ENCODE results near the gene ASTN1. TPM values are rescaled to one million over a fixed set of nuclear protein-coding genes. Genes with fewer than 3 reads are reported as not detected.
A peak's percentile ranks its signal among the peaks of the same experiment; 100 is the strongest.

ASTN1 gene
- total and polyA plus RNA-seq, 4 donors = 33.4 to 127 (median 82.8) TPM

GRCh38 chr1:176903474-176903873, 261.0 kb downstream of the ASTN1 start:
- Histone ChIP-seq H3K27me3 (ENCODE audit: control insufficient read depth, insufficient read depth, low read length) (no peaks in the 10 kb centered on the region), H3K4me3 (ENCODE audit: low read depth, low read length) (no peak overlapping the region), H3K4me1 (ENCODE audit: control insufficient read depth, insufficient read depth, low read length) (peaks cover 9% of the 10 kb centered on the region), H3K27ac (ENCODE audit: low read depth, low read length) (no peak overlapping the region), H3K9me3 (ENCODE audit: control insufficient read depth, insufficient read depth, low read length) (no peaks in the 10 kb centered on the region), H3K36me3 (ENCODE audit: control insufficient read depth, insufficient read depth, low read length) (no peaks in the 10 kb centered on the region)
- DNase-seq (ENCODE audit: low read depth in 4 of 6, low spot score in 6 of 6) = no peak
- 84% methylated on average over 3 of the region's 4 CpGs for WGBS (ENCODE audit: insufficient coverage)

GRCh38 chr1:176899321-176899720, 265.2 kb downstream of the ASTN1 start:
- no peak overlapping the region for H3K27ac ChIP-seq (ENCODE audit: low read depth, low read length)

GRCh38 chr1:176897350-176898236, 266.9 kb downstream of the ASTN1 start:
- no peak overlapping the region for H3K27ac ChIP-seq (ENCODE audit: low read depth, low read length)
- DNase-seq (ENCODE audit: low read depth in 4 of 6, low spot score in 6 of 6) = peak; percentile 54 to 93 (median 72)
- H3K36me3 ChIP-seq (ENCODE audit: control insufficient read depth, insufficient read depth, low read length) = peaks cover 14% of the 10 kb centered on the region
- H3K9me3 ChIP-seq (ENCODE audit: control insufficient read depth, insufficient read depth, low read length) = no peaks in the 10 kb centered on the region
- H3K27me3 ChIP-seq (ENCODE audit: control insufficient read depth, insufficient read depth, low read length) = no peaks in the 10 kb centered on the region
- 1% methylated on average over 9 of the region's 25 CpGs for WGBS (ENCODE audit: insufficient coverage)
- peak overlapping the region; percentile 16 for H3K4me3 ChIP-seq (ENCODE audit: low read depth, low read length)
- peaks cover 7% of the 10 kb centered on the region for H3K4me1 ChIP-seq (ENCODE audit: control insufficient read depth, insufficient read depth, low read length)

More at GRCh38 chr1:176899321-176899720, 265.2 kb downstream of the ASTN1 start:
- H3K4me3 ChIP-seq (ENCODE audit: low read depth, low read length) = no peak overlapping the region
- H3K4me1 ChIP-seq (ENCODE audit: control insufficient read depth, insufficient read depth, low read length) = peaks cover 10% of the 10 kb centered on the region
- H3K27me3 ChIP-seq (ENCODE audit: control insufficient read depth, insufficient read depth, low read length) = no peaks in the 10 kb centered on the region
- DNase-seq (ENCODE audit: low read depth in 4 of 6, low spot score in 6 of 6) = peak in 2 of 6 donors; percentile 24 to 62
- H3K36me3 ChIP-seq (ENCODE audit: control insufficient read depth, insufficient read depth, low read length) = peaks cover 4% of the 10 kb centered on the region
- H3K9me3 ChIP-seq (ENCODE audit: control insufficient read depth, insufficient read depth, low read length) = no peaks in the 10 kb centered on the region
- 78% methylated on average over 2 of the region's 2 CpGs for WGBS (ENCODE audit: insufficient coverage)

- Histone ChIP-seq H3K9me3 (ENCODE audit: control insufficient read depth, insufficient read depth, low read length) (no peaks in the 10 kb centered on the region), H3K27me3 (ENCODE audit: control insufficient read depth, insufficient read depth, low read length) (no peaks in the 10 kb centered on the region), H3K36me3 (ENCODE audit: control insufficient read depth, insufficient read depth, low read length) (peaks cover 17% of the 10 kb centered on the region), H3K4me3 (ENCODE audit: low read depth, low read length) (no peak overlapping the region), H3K27ac (ENCODE audit: low read depth, low read length) (no peak overlapping the region), H3K4me1 (ENCODE audit: control insufficient read depth, insufficient read depth, low read length) (peaks cover 7% of the 10 kb centered on the region)
- 86% methylated on average over 1 of the region's 10 CpGs for WGBS (ENCODE audit: insufficient coverage)
- no peak for DNase-seq (ENCODE audit: low read depth in 4 of 6, low spot score in 6 of 6)
Measured at GRCh38 chr1:176896216-176896615, 268.3 kb downstream of the ASTN1 start.

- WGBS (ENCODE audit: insufficient coverage) = 91% methylated on average over 7 of the region's 8 CpGs
- peaks cover 22% of the 10 kb centered on the region for H3K36me3 ChIP-seq (ENCODE audit: control insufficient read depth, insufficient read depth, low read length)
- peaks cover 7% of the 10 kb centered on the region for H3K4me1 ChIP-seq (ENCODE audit: control insufficient read depth, insufficient read depth, low read length)
Measured at GRCh38 chr1:176894450-176894849, 270.1 kb downstream of the ASTN1 start.

GRCh38 chr1:176893625-176894352, 270.7 kb downstream of the ASTN1 start:
- Histone ChIP-seq H3K4me1 (ENCODE audit: control insufficient read depth, insufficient read depth, low read length) (peaks cover 7% of the 10 kb centered on the region), H3K27me3 (ENCODE audit: control insufficient read depth, insufficient read depth, low read length) (no peaks in the 10 kb centered on the region), H3K27ac (ENCODE audit: low read depth, low read length) (no peak overlapping the region), H3K4me3 (ENCODE audit: low read depth, low read length) (no peak overlapping the region), H3K9me3 (ENCODE audit: control insufficient read depth, insufficient read depth, low read length) (no peaks in the 10 kb centered on the region), H3K36me3 (ENCODE audit: control insufficient read depth, insufficient read depth, low read length) (peaks cover 24% of the 10 kb centered on the region)
- WGBS (ENCODE audit: insufficient coverage) = 83% methylated on average over 1 of the region's 7 CpGs
- DNase-seq (ENCODE audit: low read depth in 4 of 6, low spot score in 6 of 6) = no peak

More at GRCh38 chr1:176894450-176894849, 270.1 kb downstream of the ASTN1 start:
- H3K4me3 ChIP-seq (ENCODE audit: low read depth, low read length) = no peak overlapping the region
- H3K27me3 ChIP-seq (ENCODE audit: control insufficient read depth, insufficient read depth, low read length) = no peaks in the 10 kb centered on the region
- H3K9me3 ChIP-seq (ENCODE audit: control insufficient read depth, insufficient read depth, low read length) = no peaks in the 10 kb centered on the region
- no peak for DNase-seq (ENCODE audit: low read depth in 4 of 6, low spot score in 6 of 6)
- no peak overlapping the region for H3K27ac ChIP-seq (ENCODE audit: low read depth, low read length)

GRCh38 chr1:176888471-176889032, 276.0 kb downstream of the ASTN1 start:
- DNase-seq (ENCODE audit: low read depth in 4 of 6, low spot score in 6 of 6) = no peak
- no peak overlapping the region for H3K27ac ChIP-seq (ENCODE audit: low read depth, low read length)
- H3K27me3 ChIP-seq (ENCODE audit: control insufficient read depth, insufficient read depth, low read length) = no peaks in the 10 kb centered on the region
- no peaks in the 10 kb centered on the region for H3K9me3 ChIP-seq (ENCODE audit: control insufficient read depth, insufficient read depth, low read length)
- no peak overlapping the region for H3K4me3 ChIP-seq (ENCODE audit: low read depth, low read length)
- WGBS (ENCODE audit: insufficient coverage) = 100% methylated on average over 2 of the region's 3 CpGs
- no peaks in the 10 kb centered on the region for H3K4me1 ChIP-seq (ENCODE audit: control insufficient read depth, insufficient read depth, low read length)
- peaks cover 27% of the 10 kb centered on the region for H3K36me3 ChIP-seq (ENCODE audit: control insufficient read depth, insufficient read depth, low read length)

GRCh38 chr1:176885751-176886150, 278.8 kb downstream of the ASTN1 start:
- H3K36me3 ChIP-seq (ENCODE audit: control insufficient read depth, insufficient read depth, low read length) = peaks cover 28% of the 10 kb centered on the region
- no peak for DNase-seq (ENCODE audit: low read depth in 4 of 6, low spot score in 6 of 6)
- no peaks in the 10 kb centered on the region for H3K27me3 ChIP-seq (ENCODE audit: control insufficient read depth, insufficient read depth, low read length)
- no peaks in the 10 kb centered on the region for H3K4me1 ChIP-seq (ENCODE audit: control insufficient read depth, insufficient read depth, low read length)
- H3K9me3 ChIP-seq (ENCODE audit: control insufficient read depth, insufficient read depth, low read length) = no peaks in the 10 kb centered on the region
- WGBS (ENCODE audit: insufficient coverage) = 79% methylated on average over 2 of the region's 2 CpGs
- H3K27ac ChIP-seq (ENCODE audit: low read depth, low read length) = no peak overlapping the region
- H3K4me3 ChIP-seq (ENCODE audit: low read depth, low read length) = no peak overlapping the region

GRCh38 chr1:176885341-176885740, 279.2 kb downstream of the ASTN1 start:
- Histone ChIP-seq H3K27me3 (ENCODE audit: control insufficient read depth, insufficient read depth, low read length) (no peaks in the 10 kb centered on the region), H3K9me3 (ENCODE audit: control insufficient read depth, insufficient read depth, low read length) (no peaks in the 10 kb centered on the region), H3K4me3 (ENCODE audit: low read depth, low read length) (no peak overlapping the region), H3K36me3 (ENCODE audit: control insufficient read depth, insufficient read depth, low read length) (peaks cover 28% of the 10 kb centered on the region), H3K27ac (ENCODE audit: low read depth, low read length) (no peak overlapping the region), H3K4me1 (ENCODE audit: control insufficient read depth, insufficient read depth, low read length) (no peaks in the 10 kb centered on the region)
- WGBS (ENCODE audit: insufficient coverage) = 75% methylated on average over 1 of the region's 3 CpGs
- DNase-seq (ENCODE audit: low read depth in 4 of 6, low spot score in 6 of 6) = no peak

Data from spinal cord (tissue), 10 donors.